Left lung (tissue), 10 donors: Measurements from ENCODE around the gene HRH3. TPM values are rescaled to one million over a fixed set of nuclear protein-coding genes. Genes with fewer than 3 reads are reported as not detected.

ENCODE experiments used
- ATAC-seq: fragments of 200-7000 bp; cut with Tn5 transposase; one replicate; pipeline ENCODE4 v1.9.1; 2020; ENCODE audit warnings: moderate library complexity
- DNase-seq, 4 donors: peaks; one replicate each; pipeline ENCODE4 v3.0.0-alpha.2; 2013 to 2020
- H3K27ac ChIP-seq, 2 donors: fragments of 200-600 bp; sonication (generic) in 1 of 2; one replicate each; pipeline versions ENCODE4 v1.5.0 to v1.8.0; 2020 to 2021
- H3K27me3 ChIP-seq, 2 donors: fragments of 200-600 bp; sonication (generic) in 1 of 2; one replicate each; pipeline versions ENCODE4 v1.5.0 to v1.8.0; 2020 to 2021
- H3K36me3 ChIP-seq, 2 donors: fragments of 200-600 bp; sonication (generic) in 1 of 2; one replicate each; pipeline versions ENCODE4 v1.5.0 to v1.8.0; 2020 to 2021
- H3K4me1 ChIP-seq, 2 donors: fragments of 200-600 bp; one replicate each; pipeline ENCODE4 v1.8.0; 2021
- H3K4me3 ChIP-seq, 2 donors: fragments of 200-600 bp; sonication (generic) in 1 of 2; one replicate each; pipeline versions ENCODE4 v1.5.0 to v1.8.0; 2020 to 2021; ENCODE audit warnings: mild to moderate bottlenecking in 1 of 2
- H3K9me3 ChIP-seq, 2 donors: fragments of 200-600 bp; sonication (generic) in 1 of 2; one replicate each; pipeline versions ENCODE4 v1.5.0 to v1.8.0; 2020 to 2021
- intact Hi-C, 2 donors: fragments of 100-400 bp; cut with DNase I; formaldehyde crosslinking; loops; one replicate each; pipeline versions ENCODE4 v1.11.2 to v1.14.2; 2022
- polyA plus RNA-seq, 6 donors: library from polyadenylated mRNA; unstranded; fragments of 120-200 nt; gene quantifications; one replicate each; pipeline ENCODE4 v1.2.1, GENCODE V29; 2013; ENCODE audit not compliant: insufficient read length in 6 of 6
- total RNA-seq, 2 donors: library from RNA; stranded (reverse); fragmentation: NEBNext Ultra II Directional; extraction: Animal tissue kit (Norgen Biotek cat#: 25700); gene quantifications; one replicate each; pipeline ENCODE4 v1.2.1, GENCODE V29; 2021
- TF ChIP-seq, protein P1 (sequence below), 2 donors: fragments of 200-600 bp; sonication (generic) in 1 of 2; IDR thresholded peaks; one replicate each; pipeline versions ENCODE4 v1.5.0 to v1.8.0; 2021; ENCODE audit warnings: antibody characterized with exemption in 2 of 2
- donor health status: DM: no; HTN: yes; CAD: no.
- donor health status: DM: no; HTN: no; CAD: no.

HRH3 gene
- total and polyA plus RNA-seq, 8 donors = not detected

GRCh38 chr20:62208061-62208794, 11.8 kb downstream of the HRH3 start:
- Histone ChIP-seq H3K27me3 (peaks cover 4 to 44% of the 10 kb centered on the region in 2 donors), H3K36me3 (peaks cover 0 to 8% of the 10 kb centered on the region in 2 donors), H3K4me3 (no peak overlapping the region), H3K27ac (no peak overlapping the region), H3K4me1 (no peaks in the 10 kb centered on the region), H3K9me3 (no peaks in the 10 kb centered on the region)
- ATAC-seq (no peak), DNase-seq (peak in 1 of 4 donors; percentile 48)
- TF ChIP-seq, protein P1, sequence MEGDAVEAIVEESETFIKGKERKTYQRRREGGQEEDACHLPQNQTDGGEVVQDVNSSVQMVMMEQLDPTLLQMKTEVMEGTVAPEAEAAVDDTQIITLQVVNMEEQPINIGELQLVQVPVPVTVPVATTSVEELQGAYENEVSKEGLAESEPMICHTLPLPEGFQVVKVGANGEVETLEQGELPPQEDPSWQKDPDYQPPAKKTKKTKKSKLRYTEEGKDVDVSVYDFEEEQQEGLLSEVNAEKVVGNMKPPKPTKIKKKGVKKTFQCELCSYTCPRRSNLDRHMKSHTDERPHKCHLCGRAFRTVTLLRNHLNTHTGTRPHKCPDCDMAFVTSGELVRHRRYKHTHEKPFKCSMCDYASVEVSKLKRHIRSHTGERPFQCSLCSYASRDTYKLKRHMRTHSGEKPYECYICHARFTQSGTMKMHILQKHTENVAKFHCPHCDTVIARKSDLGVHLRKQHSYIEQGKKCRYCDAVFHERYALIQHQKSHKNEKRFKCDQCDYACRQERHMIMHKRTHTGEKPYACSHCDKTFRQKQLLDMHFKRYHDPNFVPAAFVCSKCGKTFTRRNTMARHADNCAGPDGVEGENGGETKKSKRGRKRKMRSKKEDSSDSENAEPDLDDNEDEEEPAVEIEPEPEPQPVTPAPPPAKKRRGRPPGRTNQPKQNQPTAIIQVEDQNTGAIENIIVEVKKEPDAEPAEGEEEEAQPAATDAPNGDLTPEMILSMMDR (IDR thresholded peaks at IDR 0.05) = no peak
- intact Hi-C loops = no loop called here

- TF ChIP-seq, protein P1 (IDR thresholded peaks at IDR 0.05) = no peak
Observed at GRCh38 chr20:62206388-62206775, 13.7 kb downstream of the HRH3 start.

DNA sequence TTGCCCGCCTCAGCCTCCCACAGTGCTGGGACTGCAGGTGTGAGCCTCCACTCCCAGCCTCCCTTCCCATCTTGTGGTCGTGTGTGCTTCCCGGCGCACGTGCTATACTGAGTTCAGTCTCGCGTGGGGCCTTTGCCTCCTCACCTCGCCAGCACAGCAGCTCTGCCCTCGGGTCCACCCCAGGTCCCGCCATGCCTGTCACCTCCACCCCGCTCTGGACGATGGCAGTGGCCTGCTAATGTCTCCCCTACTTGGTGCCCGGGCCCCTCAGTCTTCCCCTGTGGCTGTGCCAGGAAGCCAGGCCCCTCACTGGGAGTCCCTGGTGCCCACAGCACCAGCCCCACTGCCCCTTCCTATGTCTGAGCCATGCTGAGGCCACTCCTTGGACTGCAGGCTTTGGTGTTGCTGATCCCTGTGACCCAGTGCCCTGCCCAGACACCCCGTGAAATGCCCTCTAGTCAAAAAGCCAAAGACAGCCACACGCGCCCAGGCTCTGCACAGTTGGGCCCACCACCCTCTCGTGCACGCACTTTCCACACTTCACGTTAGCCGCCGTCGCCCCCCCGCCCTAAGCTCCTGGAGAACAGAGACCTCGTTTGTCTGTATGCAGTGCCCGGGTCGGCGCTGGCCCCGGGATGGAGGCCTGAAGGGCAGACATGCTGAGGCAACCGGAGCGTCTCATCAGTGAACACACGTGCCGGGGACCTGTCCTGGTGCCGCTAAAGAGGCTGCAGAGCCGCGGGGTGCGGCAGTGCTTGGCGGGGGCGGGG, 14.3 kb downstream of the HRH3 start:
- intact Hi-C loops = no loop called here
- peaks cover 0 to 32% of the 10 kb centered on the region in 2 donors for H3K36me3 ChIP-seq
- ATAC-seq (no peak), DNase-seq (peak in 1 of 4 donors; percentile 79)
- H3K9me3 ChIP-seq = no peaks in the 10 kb centered on the region
- H3K27me3 ChIP-seq = peaks cover 4 to 25% of the 10 kb centered on the region in 2 donors
- H3K27ac ChIP-seq = no peak overlapping the region
- no peaks in the 10 kb centered on the region for H3K4me1 ChIP-seq
- TF ChIP-seq, protein P1 (IDR thresholded peaks at IDR 0.05) = no peak
- no peak overlapping the region for H3K4me3 ChIP-seq

More at GRCh38 chr20:62206388-62206775, 13.7 kb downstream of the HRH3 start:
- Histone ChIP-seq H3K9me3 (no peaks in the 10 kb centered on the region), H3K4me3 (no peak overlapping the region), H3K4me1 (no peaks in the 10 kb centered on the region), H3K36me3 (peaks cover 0 to 26% of the 10 kb centered on the region in 2 donors), H3K27ac (no peak overlapping the region), H3K27me3 (peaks cover 4 to 31% of the 10 kb centered on the region in 2 donors)
- ATAC-seq = no peak
- intact Hi-C loops = no loop called here
- DNase-seq = no peak

DNA sequence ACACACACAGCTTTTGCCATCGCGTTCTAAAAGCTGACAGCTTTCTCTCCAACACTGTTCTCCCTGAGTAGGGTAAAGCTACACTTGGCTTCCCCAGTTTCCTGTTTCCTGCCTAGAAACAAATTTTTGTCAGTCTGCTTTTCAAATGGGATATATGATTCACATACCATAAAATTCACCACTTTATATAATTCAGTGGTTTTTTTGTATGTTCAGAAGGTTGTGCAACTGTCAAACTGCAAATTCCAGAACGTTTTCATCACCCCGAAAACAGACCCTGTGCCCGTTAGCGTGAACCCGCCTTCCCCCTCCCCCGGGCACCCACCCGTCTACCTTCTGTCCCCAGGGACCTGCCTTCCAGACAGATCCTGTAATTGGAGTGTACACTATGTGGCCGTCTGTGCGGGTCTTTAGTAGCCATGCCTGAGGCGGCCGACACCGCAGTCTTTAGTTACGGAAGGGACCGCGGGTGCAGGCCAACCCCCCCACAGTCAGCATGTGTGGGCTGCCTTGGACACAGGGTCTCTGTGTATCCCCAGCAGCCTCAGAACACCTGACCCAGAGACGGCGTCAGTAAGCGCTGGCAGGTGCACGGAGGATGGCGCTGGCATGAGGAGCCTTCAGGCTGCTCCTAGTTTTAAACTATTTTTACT, 16.6 kb downstream of the HRH3 start:
- TF ChIP-seq, protein P1 (IDR thresholded peaks at IDR 0.05) = no peak
- ATAC-seq = no peak
- Histone ChIP-seq H3K4me3 (no peak overlapping the region), H3K27me3 (peaks cover 0 to 2% of the 10 kb centered on the region in 2 donors), H3K9me3 (no peaks in the 10 kb centered on the region), H3K4me1 (no peaks in the 10 kb centered on the region), H3K27ac (no peak overlapping the region), H3K36me3 (peaks cover 0 to 55% of the 10 kb centered on the region in 2 donors)
- peak in 1 of 4 donors; percentile 49 for DNase-seq
- intact Hi-C loops = no loop called here
